Measurements from ENCODE around the gene GALNS.

Gene GALNS

DNA sequence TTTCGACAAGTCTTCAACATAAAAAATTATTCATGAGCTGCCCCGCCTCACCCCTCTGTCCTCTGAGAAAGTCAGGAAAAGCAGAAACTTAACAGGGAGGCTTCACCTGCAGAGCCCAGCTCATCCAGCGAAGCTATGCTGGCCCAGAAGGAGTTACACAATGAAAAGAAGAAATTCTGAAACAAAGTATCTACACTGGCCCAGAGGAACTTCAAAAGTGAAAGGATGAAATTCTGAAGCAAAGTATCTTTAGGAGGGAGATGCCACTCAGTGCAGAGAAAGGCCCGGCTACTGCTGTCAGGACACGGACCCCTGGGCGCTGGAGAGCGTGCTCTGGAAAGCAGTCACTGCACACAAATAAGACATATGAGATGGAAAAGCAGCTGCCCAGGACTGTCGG lies 1.6 kb downstream of the GALNS start:
- DNase-seq, result no peak

DNA sequence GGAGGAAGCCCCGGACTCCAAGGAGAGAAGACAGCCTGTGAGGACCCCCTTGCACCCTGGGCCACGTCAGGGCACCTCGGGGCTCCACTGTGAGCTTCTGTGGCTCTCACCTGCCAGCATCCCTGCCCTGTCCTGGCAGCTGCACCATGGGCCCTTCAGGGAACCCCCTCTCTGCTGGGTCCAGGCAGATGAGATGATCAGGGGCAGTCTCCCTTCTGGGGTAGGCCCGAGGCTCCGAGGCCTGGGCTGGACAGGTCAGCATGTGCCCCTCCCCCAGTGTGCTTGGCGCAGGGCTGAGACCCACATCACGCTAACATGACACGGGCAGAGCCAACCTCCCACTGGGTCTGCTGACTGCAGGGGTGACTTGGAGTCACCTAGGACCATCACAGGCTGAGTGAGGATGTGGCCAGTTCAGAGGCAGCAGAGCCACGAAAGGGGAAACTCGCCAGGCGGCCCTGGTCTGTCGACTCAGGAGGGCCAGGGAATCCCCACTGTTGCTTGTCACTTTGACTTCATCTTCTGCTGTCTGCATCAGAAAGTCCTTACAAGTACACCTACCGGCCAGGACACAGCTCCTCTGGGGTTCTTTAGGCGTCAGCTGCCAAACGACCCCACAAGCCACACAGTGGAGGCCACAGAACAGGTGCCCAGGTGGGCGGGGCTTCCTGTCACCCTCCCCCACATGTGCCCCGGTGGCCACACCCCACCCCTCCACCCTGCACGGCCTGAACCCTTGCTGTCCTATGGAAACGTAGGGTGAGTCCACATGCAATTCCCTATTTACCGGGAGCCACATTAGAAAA lies 2.2 kb downstream of the GALNS start:
- DNase-seq, result no peak

DNA sequence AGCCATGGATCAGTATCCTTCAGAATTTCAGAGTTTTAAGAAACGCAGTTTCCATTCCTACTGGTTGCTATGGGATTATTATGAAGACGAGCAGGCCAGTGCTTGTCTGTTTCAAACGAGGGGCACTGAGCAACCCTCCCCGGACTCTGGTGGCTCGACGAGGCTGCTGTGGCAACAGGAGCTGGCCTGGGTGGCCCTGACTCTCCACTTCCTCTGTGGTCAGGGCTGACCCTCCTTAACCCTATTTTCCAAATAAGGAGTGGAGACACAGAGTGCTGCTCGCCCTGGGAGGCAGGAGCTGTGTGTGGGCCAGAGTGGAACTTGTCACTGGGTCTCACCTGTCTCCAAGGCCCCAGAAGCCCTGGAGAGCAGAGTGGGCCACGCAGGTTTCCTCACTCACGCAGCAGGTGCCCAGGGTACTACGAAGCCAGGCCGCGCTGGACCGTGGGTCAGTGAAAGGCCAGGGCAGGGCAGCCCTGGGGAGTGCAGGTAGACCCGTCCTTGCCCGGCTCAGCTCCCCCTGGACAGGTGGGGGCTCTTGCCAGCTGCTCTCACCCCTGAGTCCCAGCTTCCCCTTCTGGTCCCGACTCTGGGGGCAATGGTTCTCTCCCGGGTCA lies 3.3 kb downstream of the GALNS start:
- no peak for DNase-seq

DNA sequence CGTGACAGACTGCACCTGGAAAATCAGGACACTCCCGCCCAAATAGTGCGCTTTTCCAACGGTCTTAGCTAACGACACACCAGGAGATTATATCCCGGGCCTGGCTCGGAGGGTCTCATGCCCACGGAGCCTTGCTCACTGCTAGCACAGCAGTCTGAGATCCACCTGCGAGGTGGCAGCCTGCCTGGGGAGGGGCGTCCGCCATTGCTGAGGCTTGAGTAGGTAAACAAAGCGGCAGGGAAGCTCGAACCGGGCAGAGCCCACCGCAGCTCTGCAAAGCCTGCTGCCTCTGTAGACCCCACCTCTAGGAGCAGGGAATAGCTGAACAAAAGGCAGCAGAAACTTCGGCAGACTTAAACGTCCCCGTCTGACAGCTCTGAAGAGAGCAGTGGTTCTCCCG lies 5.1 kb downstream of the GALNS start:
- DNase-seq, result no peak

DNA sequence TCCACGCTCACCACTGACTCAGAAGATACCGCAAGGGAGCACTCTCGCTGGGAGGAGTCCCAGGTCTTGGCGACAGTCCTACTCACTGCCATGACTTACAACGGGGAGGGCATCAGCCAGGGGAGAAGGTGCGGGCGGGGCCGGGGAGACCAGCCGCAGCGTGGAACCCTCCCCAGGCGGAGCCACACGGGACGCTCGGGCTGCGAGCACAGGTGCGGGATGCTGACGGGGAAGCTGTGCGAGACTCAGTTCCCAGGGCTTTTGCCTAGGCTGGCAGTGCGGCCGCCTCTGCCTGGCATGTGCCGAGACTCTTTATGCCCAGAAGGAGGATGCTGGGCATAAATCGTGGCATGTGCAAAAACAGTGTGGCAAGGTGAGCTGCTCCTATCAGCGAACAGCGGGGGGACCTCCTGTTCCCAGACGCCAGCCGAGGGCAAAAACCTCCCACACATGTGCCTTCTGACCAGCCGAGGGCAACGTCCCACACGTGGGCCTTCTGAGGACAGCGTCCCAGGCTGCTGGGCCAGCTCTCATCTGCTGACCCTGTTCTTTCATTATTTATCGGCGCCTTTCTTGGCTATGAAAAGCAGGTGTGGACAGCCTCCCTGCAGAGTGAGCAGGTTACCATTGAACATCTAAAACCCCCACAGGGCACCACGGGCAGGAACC lies 6.1 kb downstream of the GALNS start:
- no peak for DNase-seq

DNA sequence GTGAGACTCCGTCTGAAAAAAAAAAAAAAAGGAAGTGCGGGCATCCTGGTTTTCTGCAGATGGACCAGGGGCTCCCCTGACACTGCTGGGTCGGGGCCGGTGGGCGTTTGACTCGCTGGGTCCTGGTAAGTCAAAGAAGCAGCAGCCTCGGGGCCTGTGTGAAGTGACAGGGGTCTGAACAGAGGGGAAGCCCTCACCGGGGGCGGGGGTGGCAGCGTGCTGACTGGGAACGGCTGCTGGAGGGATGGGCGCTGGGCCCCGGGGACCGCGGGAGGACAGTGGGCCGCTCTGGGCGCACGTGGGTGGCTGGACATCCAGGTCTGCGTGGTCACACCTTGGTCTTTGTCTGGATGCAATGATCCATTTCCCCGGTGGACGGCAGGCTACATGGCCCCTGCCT lies 8.2 kb downstream of the GALNS start:
- no peak for DNase-seq

DNA sequence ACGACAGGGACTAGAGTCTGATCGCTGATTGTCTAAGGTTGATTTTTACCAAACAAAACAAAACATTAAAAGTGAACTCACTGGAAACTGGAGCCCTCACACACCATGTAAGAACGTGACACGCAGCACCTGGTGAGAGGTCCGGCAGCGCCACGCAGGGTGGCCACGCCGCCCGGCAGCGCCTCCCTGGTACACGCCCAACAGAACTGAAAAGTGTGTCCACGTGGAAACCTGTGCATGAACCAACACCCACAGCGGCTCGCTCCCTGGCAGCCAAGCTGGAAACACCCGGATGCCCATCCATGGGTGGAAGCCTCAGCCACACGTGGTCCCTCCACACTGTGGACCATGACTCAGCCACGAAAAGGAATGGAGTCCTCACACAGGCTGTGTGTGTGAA lies 9.1 kb downstream of the GALNS start:
- no peak for DNase-seq

DNA sequence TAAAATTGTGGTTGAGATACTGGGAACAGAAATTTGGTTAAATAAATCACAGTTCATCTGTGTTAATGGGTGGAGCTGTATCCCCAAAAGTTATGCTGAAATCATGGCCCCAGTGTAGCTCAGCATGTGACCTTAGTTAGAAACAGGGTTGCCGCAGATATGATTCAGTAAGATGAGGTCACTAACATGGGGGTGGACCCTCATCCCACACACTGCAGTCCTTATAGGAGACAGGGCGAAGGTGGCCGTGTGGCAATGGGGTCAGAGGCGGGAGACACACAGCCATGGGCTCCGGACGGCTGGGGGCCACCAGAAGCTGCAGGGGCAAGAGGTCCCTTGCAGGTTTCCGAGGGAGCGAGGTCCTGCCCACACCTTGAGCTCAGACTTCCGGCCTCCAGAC lies 10.7 kb downstream of the GALNS start:
- no peak for DNase-seq

DNA sequence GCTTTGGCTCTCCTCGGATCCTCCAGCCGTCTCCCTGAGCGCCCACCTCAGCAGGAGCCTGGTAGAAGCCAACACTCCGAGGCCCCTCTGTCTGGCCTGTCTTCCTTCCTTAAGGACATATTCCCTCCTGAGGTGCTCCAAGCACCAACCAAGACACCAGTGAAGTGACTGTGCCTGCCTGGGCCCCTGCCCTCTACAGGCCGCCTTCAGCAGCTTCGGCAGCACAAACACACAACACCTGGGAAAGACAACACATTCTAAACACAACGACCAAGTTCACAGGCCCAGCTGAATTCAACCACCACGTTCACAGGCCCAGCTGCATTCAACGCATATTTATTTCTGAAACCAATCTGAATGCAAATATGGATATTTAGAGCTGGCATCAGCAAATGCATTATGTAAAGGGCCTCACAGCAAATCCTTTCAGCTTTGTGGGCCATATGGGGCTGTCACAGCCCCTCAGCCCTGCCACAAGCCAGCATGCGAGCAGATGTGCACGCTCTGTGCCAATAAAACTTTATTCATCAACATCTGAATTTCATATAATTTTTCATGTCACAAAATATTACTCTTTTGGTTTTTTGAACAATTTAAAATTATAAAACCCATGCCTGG lies 12.2 kb downstream of the GALNS start:
- no peak for DNase-seq

DNA sequence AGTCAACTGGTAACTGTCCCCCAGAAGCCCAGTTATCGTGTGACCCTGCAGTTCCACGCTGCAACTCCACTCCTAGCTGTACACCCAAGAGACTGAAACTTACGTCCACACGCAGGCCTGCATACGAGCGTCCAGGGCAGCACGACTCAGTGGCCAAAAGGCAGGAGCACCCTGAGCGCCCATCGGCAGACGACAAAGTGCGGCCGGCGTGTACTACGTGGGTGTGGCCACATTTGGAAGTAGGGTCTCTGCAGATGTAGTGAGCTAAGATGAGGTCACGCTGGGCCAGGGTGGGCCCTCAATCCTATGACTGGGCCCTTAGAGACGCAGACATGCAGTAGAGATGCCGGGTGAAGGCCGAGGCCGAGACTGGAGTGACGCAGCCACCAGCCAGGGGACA lies 13.5 kb downstream of the GALNS start:
- DNase-seq, result no peak

DNA sequence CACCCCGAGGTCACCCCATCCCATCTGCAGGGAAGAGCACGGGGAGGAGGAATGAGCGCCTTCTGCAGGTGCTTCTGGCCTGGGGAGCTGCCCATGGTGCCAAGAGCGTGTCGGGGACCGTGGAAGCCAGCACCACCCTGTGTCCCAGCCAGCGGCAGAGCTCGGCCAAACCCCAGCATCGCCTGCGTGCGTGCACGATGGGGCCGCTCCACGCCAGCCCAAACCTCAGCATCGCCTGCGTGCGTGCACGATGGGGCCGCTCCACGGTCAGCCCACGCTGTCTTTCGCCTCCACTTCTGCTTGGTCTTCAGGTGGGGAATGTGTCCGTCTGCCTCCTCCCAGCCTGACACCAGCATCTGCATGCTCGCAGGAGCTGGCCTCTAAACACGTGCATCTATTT lies 13.9 kb downstream of the GALNS start:
- no peak for DNase-seq

DNA sequence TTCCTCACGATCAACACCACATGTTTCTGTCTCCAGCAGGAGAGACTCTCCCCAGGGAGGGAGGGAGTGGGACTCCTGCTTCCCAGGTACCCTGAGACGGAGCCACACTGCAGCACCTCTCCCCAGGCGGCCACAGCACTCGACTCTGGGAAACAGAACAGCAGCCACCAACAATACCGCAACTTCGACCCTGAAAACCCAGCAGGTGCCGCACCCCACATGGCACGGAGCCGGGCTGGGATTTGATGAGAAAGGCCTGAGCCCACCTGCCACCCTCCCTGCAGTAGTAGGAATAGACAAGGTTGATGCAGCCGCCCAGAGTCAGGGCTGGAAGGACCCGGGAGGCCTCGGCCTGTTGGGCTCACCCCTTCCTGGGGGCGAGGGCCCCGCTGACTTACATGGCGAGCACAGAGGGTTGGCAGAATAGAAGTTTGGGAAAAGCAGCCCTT lies 14.4 kb downstream of the GALNS start:
- no peak for DNase-seq

DNA sequence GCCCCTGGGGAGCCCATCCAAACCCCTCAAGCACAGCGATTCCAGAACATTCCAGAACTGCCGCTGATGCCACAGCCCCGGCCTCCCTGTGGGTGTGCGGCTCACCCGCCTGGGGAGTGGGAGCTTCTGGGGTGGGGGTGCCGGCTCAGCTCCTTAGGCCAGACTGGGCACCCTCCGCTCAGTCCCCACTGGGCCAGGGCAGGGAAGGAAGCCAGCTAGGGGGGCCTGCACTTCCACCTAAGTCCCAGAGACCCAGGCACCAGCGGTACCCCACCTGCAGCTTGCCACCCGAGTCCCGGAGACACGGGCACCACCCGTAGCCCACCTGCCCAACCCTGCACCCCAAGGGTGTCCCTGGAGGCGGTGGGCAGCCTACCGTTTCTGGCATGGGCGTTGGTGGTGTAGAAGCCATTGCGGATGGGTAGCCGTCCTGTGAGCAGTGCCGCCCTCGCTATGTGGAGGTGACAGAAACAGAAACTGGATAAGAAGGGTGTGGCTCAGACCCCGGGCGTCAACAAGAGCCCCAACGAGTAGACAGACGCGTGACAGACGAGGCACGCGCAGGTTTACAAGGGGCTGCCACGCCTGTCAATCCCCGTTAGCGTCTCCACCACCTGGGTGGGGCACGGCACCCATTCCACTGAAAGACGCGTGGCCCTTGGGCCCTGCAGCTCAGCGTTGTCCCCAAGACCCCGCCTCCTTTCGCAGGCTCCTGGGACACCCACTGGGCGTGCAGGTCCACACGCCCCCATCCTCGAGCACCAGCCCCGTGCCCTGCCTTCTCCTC lies 15.0 kb downstream of the GALNS start:
- DNase-seq, result no peak

DNA sequence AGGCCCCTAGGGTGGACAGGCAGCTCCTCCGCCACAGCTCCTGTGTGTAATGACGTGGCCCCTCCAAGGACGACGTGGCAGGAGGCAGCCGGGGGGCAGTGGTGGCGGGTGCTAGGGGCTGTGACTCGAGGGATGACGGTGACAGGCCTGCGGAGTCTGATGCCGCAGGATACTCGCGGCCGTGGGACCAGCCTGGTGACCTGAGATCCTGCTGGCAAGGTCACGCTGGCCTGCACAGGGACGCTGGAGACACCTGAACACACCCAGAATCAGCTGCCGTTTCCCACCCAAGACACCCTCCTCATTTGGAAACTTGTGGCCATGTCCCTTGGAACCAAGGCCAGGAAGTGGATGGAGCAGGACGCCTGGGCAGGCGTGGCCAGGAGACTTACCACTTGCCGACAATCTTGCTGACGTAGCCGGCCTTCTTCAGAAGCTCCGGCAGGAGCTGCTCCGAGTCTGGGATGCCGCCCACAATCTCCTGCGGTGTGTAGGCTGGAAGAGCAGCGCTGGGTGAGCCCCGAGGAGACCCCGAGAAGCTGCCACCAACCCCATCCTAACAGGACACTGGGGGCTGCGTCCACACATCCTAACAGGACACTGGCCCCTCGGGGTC lies 16.0 kb downstream of the GALNS start:
- no peak for DNase-seq

DNA sequence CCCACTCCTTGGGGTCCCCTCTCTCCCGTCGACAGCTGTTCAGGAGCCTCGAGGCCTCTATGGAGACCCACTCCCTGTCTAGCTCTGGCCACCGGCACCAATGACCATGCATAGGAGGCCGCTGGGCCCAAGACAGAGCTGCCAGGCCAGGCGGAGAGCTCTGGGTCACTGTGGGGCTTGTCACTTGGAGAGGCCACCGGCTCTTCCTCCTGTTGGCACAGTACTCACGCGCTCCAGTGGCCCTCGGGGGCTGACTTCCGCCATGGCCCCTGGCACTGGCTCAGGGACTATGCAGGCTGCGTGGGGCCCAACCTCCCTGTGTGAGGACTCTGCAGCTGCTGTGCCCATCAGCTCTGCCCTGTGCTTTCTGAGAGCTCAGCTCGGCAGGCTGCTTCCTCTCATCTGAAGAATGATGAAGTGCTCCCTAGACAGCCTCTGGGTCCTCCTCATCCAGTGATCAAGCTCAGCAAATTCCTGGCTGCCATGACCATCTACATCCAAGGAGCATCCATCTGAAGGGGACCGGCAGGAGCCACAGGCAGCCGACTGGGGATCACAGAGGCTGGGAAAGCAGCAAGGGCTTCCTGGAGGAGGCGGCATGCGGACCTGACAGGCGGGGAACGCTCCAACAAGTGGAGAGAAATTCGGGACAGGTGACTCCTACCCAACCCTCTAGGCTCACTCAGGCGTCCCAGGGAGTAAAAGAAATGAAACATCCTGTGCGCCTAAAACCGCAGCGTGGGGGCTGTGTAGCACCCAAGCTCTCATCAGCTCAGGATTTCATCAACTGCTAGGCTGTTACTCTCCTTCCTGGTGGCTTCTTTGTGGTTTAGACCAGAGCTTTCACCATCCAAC lies 16.8 kb downstream of the GALNS start:
- DNase-seq, result no peak

DNA sequence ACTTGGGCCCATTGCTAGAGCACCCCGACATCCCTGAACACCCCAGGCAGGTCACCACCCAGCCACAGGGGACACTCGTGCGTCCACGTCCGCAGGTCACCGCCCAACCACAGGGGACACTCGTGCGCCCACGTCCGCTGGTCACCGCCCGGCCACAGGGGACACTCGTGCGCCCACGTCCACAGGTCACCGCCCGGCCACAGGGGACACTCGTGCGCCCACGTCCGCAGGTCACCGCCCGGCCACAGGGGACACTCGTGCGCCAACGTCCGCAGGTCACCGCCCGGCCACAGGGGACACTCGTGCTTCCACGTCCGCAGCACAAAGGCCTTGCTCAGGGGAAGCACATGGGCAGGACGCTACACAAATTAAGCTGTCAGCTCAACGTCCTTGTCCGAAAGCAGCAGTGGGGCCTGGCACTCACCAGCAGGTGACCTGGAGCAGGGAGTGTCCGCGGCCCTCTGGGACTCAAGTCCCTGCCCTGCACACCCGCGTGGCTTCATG lies 17.7 kb downstream of the GALNS start:
- no peak for DNase-seq

DNA sequence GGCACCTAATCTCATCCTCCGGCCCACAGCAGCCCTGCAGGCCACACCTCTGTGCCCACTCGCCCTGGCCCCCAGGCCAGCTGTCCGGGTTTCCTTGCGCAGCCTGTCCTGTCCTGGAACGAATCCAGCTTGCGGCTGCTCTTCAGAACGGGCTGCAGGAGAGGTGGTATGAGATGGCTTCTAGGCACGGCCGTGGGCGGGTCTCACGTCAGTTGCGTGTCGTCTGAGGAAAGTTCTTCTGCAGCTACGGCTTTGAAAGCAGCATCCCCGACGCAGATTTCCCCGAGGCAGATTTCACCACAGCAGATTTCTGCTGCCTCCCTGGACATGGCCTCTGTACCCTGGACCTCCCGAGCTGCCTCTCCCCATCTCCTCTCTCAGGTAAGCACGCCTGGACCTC lies 18.2 kb downstream of the GALNS start:
- no peak for DNase-seq

DNA sequence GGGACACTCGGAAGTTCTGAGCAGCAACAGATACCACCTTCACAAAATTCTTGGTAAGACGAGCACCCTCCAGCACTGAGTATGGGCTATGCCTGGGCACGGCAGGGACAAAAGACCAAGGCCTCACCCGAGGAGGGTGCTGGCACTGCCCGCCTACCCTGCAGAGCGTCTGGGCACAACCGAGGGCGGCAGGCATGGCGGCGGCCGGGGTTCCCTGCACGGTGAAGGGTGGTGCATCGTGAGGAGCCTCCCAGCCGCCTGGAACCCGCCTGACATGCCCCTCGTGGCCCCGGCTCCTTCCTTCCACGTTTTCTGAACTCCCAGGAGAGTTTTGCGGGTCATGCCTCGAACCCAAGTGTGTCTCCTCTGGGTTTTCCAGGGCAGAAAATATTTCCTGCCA lies 18.9 kb downstream of the GALNS start:
- no peak for DNase-seq

DNA sequence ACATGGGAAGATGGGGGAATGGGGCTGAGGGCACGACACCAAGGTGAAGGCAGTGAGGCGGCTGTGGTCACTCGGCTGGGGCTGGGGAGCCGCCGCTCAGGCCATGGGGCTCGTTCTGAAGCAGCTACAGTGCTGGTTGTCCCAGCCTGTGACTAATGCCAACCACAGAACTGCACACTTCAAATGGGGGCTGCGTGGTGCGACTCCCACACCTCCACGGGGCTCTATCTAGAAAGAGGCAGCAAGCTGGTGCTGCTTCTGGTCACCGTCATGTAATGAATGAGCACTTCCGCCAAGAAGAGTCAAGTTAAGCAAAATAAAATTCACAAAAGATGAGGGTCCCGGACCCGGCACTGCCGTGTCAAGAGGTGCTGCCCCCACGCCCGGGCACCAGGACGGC lies 20.0 kb downstream of the GALNS start:
- DNase-seq, result no peak

DNA sequence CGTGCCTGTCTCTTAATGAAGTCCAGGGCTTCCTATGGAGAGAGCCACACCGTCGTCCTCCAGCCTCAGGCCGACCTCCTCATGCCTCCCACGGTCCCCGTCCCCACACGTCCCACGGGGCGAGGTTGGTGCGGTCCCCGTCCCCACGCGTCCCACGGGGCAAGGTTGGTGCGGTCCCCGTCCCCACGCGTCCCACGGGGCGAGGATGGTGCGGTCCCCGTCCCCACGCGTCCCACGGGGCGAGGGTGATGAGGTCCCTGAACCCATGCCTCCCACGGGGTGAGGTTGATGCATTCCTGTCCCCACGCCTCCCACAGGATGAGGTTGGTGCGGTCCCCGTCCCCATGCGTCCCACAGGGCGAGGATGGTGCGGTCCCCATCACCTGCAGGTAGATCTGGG lies 20.9 kb downstream of the GALNS start:
- no peak for DNase-seq

DNA sequence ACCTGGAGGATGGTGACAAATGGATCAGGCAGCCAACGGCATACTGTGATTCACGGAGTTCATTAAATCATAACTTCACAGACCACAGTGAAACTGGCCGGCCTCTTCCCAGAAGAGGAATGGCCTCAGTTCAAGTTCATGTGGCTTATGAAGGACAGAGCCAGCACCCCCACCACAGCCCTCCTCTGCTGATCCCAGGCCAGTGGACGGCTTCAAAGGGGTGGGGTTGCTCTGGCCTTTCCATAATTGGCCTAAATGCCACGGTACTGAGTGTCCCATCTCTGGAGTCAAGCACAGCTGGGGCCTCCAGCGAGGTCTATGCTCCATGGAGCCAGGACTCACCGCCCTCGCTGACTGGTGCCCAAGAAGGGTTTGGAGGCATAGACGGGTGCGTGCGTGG lies 21.4 kb downstream of the GALNS start:
- DNase-seq, result no peak

All from NCI-H524 treated with DMSO at 0.1 percent for 48 hours (cell line).